HG02870 (cell line): Measurements from ENCODE around the gene WNT3A.

ENCODE experiments used
- ATAC-seq: cut with Tn5 transposase; IDR thresholded peaks from one replicate; pipeline ENCODE4 v1.9.1; 2021; ENCODE audit warnings: mild to moderate bottlenecking, moderate library complexity; ENCODE audit not compliant: unreplicated experiment

The WNT3A gene

GRCh38 chr1:228109962-228110488 lies 103.2 kb downstream of the WNT3A start:
- ATAC-seq: no peak

GRCh38 chr1:228110556-228110955 lies 103.8 kb downstream of the WNT3A start:
- no peak for ATAC-seq
